GM23248 (cell line): ENCODE measurements around the gene MAGI1.

ENCODE experiments used
- EZH2 ChIP-seq: fragments of 200-600 bp; sonication (generic); IDR thresholded peaks from 2 replicates; pipeline ENCODE4 v1.6.1; 2018; ENCODE audit warnings: antibody characterized with exemption, mild to moderate bottlenecking; ENCODE audit not compliant: insufficient read depth, poor library complexity, severe bottlenecking
- EZH2phosphoT487 ChIP-seq: fragments of 200-600 bp; sonication (generic); IDR thresholded peaks from 2 replicates; pipeline ENCODE4 v1.6.1; 2018; ENCODE audit warnings: antibody characterized with exemption, moderate library complexity, mild to moderate bottlenecking, low read depth; ENCODE audit not compliant: insufficient read depth

GRCh38 chr3:65642883-65643282 lies 395.8 kb downstream of the MAGI1 start:
- no peak for TF ChIP-seq EZH2phosphoT487
- TF ChIP-seq EZH2, result no peak
